ENCODE data around the gene PLEKHF1. TPM values are rescaled to one million over a fixed set of nuclear protein-coding genes. Genes with fewer than 3 reads are reported as not detected.

The PLEKHF1 gene
- total RNA-seq, 2 donors from 2014 or later, result 32.4 to 86.3 TPM

DNA sequence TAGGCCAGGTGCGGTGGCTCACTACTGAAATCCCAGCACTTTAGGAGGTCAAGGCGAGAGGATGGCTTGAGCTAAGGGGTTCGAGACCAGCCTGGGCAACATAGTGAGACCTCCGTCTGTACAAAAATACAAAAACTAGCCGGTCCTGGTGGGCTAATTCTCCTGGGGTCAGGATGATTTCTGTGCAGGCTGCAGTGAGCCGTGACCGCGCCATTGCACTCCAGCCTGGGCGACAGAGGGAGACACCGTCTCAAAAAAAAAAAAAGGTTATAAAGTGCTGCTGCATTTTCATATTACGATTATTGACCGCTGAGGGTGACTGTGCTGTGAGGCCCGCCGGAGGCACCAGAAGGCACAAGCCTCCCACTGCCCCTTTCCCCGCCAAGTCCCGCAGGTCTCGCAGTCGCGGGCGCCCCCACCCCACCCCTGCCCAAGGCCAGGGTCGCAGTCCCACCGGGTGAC, 477 bp upstream of the PLEKHF1 start:
- TF ChIP-seq, protein P1, sequence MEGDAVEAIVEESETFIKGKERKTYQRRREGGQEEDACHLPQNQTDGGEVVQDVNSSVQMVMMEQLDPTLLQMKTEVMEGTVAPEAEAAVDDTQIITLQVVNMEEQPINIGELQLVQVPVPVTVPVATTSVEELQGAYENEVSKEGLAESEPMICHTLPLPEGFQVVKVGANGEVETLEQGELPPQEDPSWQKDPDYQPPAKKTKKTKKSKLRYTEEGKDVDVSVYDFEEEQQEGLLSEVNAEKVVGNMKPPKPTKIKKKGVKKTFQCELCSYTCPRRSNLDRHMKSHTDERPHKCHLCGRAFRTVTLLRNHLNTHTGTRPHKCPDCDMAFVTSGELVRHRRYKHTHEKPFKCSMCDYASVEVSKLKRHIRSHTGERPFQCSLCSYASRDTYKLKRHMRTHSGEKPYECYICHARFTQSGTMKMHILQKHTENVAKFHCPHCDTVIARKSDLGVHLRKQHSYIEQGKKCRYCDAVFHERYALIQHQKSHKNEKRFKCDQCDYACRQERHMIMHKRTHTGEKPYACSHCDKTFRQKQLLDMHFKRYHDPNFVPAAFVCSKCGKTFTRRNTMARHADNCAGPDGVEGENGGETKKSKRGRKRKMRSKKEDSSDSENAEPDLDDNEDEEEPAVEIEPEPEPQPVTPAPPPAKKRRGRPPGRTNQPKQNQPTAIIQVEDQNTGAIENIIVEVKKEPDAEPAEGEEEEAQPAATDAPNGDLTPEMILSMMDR (IDR thresholded peaks at IDR 0.05), result peak in 1 of 2 donors; percentile 59
- Histone ChIP-seq H3K27me3 (no peaks in the 10 kb centered on the region), H3K4me1 (peaks cover 0 to 76% of the 10 kb centered on the region in 2 donors), H3K4me3 (peak overlapping the region; percentile 87 to 89), H3K27ac (peak overlapping the region; percentile 94 to 96), H3K36me3 (peaks cover 4% of the 10 kb centered on the region), H3K9me3 (no peaks in the 10 kb centered on the region)
- DNase-seq (ENCODE audit: low spot score), result no peak

DNA sequence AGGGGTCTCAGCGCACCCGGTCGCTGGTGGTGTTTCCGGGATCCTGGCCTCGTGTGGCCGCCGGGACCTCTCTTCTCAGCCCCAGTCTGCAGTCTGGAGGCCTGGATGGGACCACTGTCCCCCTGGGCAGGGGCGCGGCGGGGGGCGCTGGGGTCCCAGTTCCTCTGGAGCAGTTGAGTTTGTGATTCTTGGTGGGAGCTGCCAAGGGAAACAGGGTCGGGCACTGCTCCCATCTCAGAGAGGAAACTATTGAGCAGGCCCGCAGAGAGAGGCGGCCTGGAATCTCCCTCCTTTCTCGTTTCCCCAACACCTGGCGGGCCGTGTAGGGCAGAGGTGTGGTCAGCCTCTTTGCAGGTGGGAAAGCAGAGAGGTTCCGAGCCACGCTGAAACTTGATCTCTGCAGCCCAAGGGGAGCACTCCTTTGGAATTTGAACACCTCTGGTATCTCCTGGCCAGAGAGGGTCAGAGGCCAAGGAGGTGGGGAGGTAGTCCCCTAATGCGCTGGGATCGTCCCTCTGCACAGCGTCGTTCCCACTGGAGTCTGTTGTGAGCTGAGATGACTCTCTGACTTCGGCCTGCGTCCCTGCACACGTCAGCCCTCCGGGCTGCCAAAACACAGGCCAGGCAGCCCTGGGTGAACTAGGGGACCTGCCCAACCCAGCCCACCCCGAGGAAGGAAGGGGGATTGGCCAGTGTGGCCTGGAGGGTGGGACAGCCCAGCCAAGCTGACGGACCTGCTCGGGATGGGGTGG, 741 bp downstream of the PLEKHF1 start:
- Histone ChIP-seq H3K4me3 (peak overlapping the region; percentile 87 to 89), H3K27me3 (no peaks in the 10 kb centered on the region), H3K36me3 (peaks cover 4% of the 10 kb centered on the region), H3K4me1 (peaks cover 0 to 75% of the 10 kb centered on the region in 2 donors), H3K27ac (peak overlapping the region; percentile 94 to 96), H3K9me3 (no peaks in the 10 kb centered on the region)
- TF ChIP-seq, protein P1 (IDR thresholded peaks at IDR 0.05), result no peak
- peak; percentile 83 for DNase-seq (ENCODE audit: low spot score)

DNA sequence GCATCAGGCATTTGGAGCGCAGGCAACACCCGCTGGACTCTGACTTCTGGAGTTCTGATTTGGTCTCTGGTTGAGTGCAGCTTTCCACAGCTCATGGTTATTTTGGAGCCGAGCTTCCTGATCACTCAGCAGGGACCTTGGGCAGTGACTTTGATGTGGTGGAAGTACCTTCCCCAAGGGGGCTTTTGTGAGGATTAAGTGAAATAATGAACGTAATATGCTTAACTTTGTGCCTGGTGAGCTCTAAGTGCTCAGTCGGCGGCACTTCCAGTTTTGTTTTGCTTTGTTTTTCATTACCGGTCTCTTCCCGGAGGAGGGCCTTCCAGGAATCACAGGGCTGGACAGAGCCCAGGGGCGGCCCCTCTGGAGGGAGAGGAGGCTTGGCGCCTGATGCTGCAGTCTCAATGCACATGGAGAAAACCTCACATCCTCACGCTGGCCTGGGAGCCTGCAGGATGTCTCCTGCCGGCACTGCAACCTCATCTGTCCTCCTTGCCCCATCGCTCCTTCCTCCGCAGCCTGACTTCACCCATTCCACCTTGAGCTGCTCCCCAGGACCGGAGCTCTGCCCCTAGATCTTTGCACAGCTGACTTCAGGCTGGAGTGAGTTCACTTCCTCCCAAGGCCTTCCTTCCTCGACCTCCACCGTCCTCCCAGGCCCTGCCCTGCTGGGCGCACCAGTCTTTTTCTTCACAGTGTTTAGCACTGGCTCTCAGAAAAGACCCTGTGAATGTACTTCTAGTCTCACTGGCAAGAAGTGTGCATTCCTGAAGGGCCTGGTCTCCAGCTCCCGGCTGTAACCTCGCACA, 1.5 kb downstream of the PLEKHF1 start:
- Histone ChIP-seq H3K4me3 (peak overlapping the region; percentile 87 to 89), H3K4me1 (peaks cover 0 to 75% of the 10 kb centered on the region in 2 donors), H3K27me3 (no peaks in the 10 kb centered on the region), H3K27ac (peak overlapping the region; percentile 94 to 96), H3K9me3 (no peaks in the 10 kb centered on the region), H3K36me3 (peaks cover 4% of the 10 kb centered on the region)
- TF ChIP-seq, protein P1 (IDR thresholded peaks at IDR 0.05), result no peak
- DNase-seq (ENCODE audit: low spot score), result peak; percentile 81

DNA sequence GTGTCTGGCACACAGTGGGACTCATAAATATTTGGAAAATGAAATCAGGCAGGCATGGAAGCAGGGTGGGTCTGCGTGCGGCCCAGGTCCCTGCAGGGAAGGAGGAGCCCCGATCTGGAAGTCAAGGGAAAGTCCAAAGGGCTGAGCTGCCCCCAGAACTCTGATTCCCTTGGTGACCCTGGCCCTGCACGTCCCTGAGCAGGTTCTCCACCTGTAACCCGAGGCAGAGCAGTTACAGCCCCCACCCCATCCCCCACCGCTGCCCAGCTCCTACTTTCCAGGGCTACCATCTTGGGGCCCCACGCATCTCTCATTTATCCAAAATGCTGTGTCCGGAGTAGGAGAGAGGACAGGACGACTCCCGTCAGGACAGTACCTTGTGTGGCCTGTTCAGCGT, 2.1 kb downstream of the PLEKHF1 start:
- peak overlapping the region; percentile 87 to 89 for H3K4me3 ChIP-seq
- DNase-seq (ENCODE audit: low spot score), result no peak
- H3K27ac ChIP-seq, result peak overlapping the region; percentile 94 to 96

DNA sequence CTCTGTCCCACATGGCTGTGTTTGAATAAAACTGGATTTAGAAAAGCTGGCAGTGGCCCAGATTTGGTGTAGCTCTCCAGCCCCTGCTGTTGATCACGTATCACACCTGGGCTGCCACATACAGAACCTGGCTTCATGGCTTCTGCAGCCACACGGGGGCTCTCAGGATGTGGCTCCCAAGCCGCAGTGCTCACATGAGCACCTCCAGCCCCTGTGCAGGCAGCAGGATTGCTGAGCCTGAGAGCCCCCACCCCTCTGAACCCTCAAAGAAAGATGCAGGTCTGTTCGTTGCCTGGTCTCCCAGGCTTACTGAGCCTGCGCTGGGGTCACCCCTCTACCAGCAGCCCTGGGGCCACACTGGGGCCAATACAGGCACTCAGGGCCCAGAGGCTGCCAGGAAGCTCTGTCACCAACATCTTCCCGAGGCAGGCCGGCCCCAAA, 2.7 kb downstream of the PLEKHF1 start:
- no peak for DNase-seq (ENCODE audit: low spot score)
- H3K4me3 ChIP-seq, result peak overlapping the region in 1 of 2 donors; percentile 89
- peaks cover 0 to 75% of the 10 kb centered on the region in 2 donors for H3K4me1 ChIP-seq
- H3K27ac ChIP-seq, result peak overlapping the region; percentile 94 to 96
- H3K27me3 ChIP-seq, result no peaks in the 10 kb centered on the region
- peaks cover 4% of the 10 kb centered on the region for H3K36me3 ChIP-seq
- TF ChIP-seq, protein P1 (IDR thresholded peaks at IDR 0.05), result no peak
- no peaks in the 10 kb centered on the region for H3K9me3 ChIP-seq

More for the DNA sequence above, 2.1 kb downstream of the PLEKHF1 start:
- H3K27me3 ChIP-seq, result no peaks in the 10 kb centered on the region
- peaks cover 0 to 75% of the 10 kb centered on the region in 2 donors for H3K4me1 ChIP-seq
- peaks cover 4% of the 10 kb centered on the region for H3K36me3 ChIP-seq
- TF ChIP-seq, protein P1 (IDR thresholded peaks at IDR 0.05), result no peak
- H3K9me3 ChIP-seq, result no peaks in the 10 kb centered on the region
